SK-N-SH (cell line): ENCODE results near the gene PSMD9. TPM values are rescaled to one million over a fixed set of nuclear protein-coding genes. Genes with fewer than 3 reads are reported as not detected.

Experiments used
- CTCF ChIA-PET: fragments of 300-600, 350-600 bp; formaldehyde crosslinking; extraction: SDS; loops from one replicate; lab custom pipeline; 2021; lab: Yijun Ruan, JAX
- POLR2A ChIA-PET: fragments of 350-600 bp; sonication (Branson Sonifier 250); formaldehyde crosslinking; extraction: SDS; loops from one replicate; lab custom pipeline; 2020; ENCODE audit warnings: antibody characterized with exemption, inconsistent platforms; lab: Yijun Ruan, JAX
- DNase-seq: peaks from one replicate; pipeline ENCODE4 v3.0.0; 2012
- H2AFZ ChIP-seq: fragments of 200-600 bp; sonication (generic); 2 replicates; pipeline ENCODE4 v1.8.1; 2016; ENCODE audit warnings: antibody characterized with exemption, mild to moderate bottlenecking, low read depth
- H3F3A ChIP-seq: fragments of 200-600 bp; sonication (generic); replicated peaks from 2 replicates; pipeline ENCODE3; 2016; ENCODE audit warnings: antibody characterized with exemption, mild to moderate bottlenecking; ENCODE audit not compliant: insufficient read depth
- H3K27ac ChIP-seq, 2 experiments: fragments of 200-500 bp in 1 of 2; fragments of 200-600 bp in 1 of 2; sonication (Bioruptor generic) in 1 of 2; sonication (generic), shearing (Covaris generic) in 1 of 2; 2 replicates each; pipeline versions ENCODE4 v1.5.1 to v1.6.1; 2014 to 2016; ENCODE audit warnings: low read depth in 2 of 2, inconsistent platforms in 1 of 2, low read length in 1 of 2, mild to moderate bottlenecking in 1 of 2, mixed read lengths in 1 of 2
- H3K27me3 ChIP-seq: fragments of 200-600 bp; sonication (generic), shearing (Covaris generic); 2 replicates; pipeline ENCODE4 v1.6.1; 2016; ENCODE audit warnings: mixed run types; ENCODE audit not compliant: insufficient read depth
- H3K36me3 ChIP-seq, 2 experiments: fragments of 200-500 bp in 1 of 2; fragments of 200-600 bp in 1 of 2; sonication (Bioruptor generic) in 1 of 2; sonication (generic) in 1 of 2; replicated peaks in 1 of 2; 2 replicates each; pipeline versions ENCODE3 to v1.5.1; 2014 to 2016; ENCODE audit warnings: low read length in 1 of 2, mild to moderate bottlenecking in 1 of 2; ENCODE audit not compliant: insufficient read depth in 2 of 2, control insufficient read depth in 1 of 2
- H3K4me1 ChIP-seq, 2 experiments: fragments of 200-500 bp in 1 of 2; fragments of 200-600 bp in 1 of 2; sonication (Bioruptor generic) in 1 of 2; sonication (generic), shearing (Covaris generic) in 1 of 2; 2 replicates each; pipeline versions ENCODE4 v1.5.1 to v1.6.1; 2014 to 2016; ENCODE audit warnings: low read depth in 1 of 2, low read length in 1 of 2, mixed run types in 1 of 2; ENCODE audit not compliant: insufficient read depth in 2 of 2, control insufficient read depth in 1 of 2
- H3K4me2 ChIP-seq: fragments of 200-600 bp; sonication (generic), shearing (Covaris generic); 2 replicates; pipeline ENCODE4 v1.6.1; 2017; ENCODE audit warnings: mixed run types
- H3K4me3 ChIP-seq, 2 experiments: fragments of 200-500 bp in 1 of 2; fragments of 200-600 bp in 1 of 2; sonication (Bioruptor generic) in 1 of 2; sonication (generic), shearing (Covaris generic) in 1 of 2; 2 replicates each; pipeline versions ENCODE4 v1.5.1 to v1.8.1; 2014 to 2016; ENCODE audit warnings: low read depth in 2 of 2, inconsistent platforms in 1 of 2, low read length in 1 of 2, mild to moderate bottlenecking in 1 of 2, mixed read lengths in 1 of 2, moderate library complexity in 1 of 2
- H3K79me2 ChIP-seq: fragments of 200-600 bp; sonication (generic); 2 replicates; pipeline ENCODE4 v1.8.1; 2017; ENCODE audit warnings: mild to moderate bottlenecking; ENCODE audit not compliant: insufficient read depth
- H3K9ac ChIP-seq: fragments of 200-600 bp; sonication (generic); 2 replicates; pipeline ENCODE4 v1.6.1; 2017; ENCODE audit warnings: mixed run types
- H3K9me2 ChIP-seq: fragments of 200-600 bp; sonication (generic); 2 replicates; pipeline ENCODE4 v1.6.1; 2017; ENCODE audit warnings: mixed run types
- H3K9me3 ChIP-seq: fragments of 200-600 bp; sonication (generic); 2 replicates; pipeline ENCODE4 v1.6.1; 2017; ENCODE audit warnings: mixed run types, mild to moderate bottlenecking, moderate library complexity
- H4K20me1 ChIP-seq: fragments of 200-600 bp; sonication (generic); 2 replicates; pipeline ENCODE4 v1.6.1; 2017; ENCODE audit warnings: mild to moderate bottlenecking, mixed run types; ENCODE audit not compliant: insufficient read depth
- ELF1 ChIP-seq: IDR thresholded peaks from 2 replicates; pipeline ENCODE4 v1.4.0; 2012
- FOSL2 ChIP-seq: IDR thresholded peaks from 2 replicates; pipeline ENCODE4 v1.4.0; 2012; ENCODE audit warnings: low read depth, mild to moderate bottlenecking, moderate library complexity, borderline replicate concordance
- FOXJ3 ChIP-seq: sonication (generic); formaldehyde crosslinking; IDR thresholded peaks from 2 replicates; pipeline ENCODE4 v1.5.1; 2020; ENCODE audit warnings: mild to moderate bottlenecking, missing genetic modification reagents
- FOXM1 ChIP-seq: IDR thresholded peaks from 2 replicates; pipeline ENCODE4 v1.4.0; 2012; ENCODE audit warnings: low read depth, mild to moderate bottlenecking
- GABPA ChIP-seq: IDR thresholded peaks from 2 replicates; pipeline ENCODE4 v1.4.0; 2012; ENCODE audit warnings: low read depth, mild to moderate bottlenecking
- GATA2 ChIP-seq: sonication (generic); formaldehyde crosslinking; IDR thresholded peaks from 2 replicates; pipeline ENCODE4 v1.5.0; 2020; ENCODE audit warnings: mild to moderate bottlenecking, missing genetic modification reagents
- POLR2AphosphoS5 ChIP-seq: IDR thresholded peaks from 2 replicates; pipeline ENCODE4 v1.6.1; 2012; ENCODE audit warnings: low read depth, low read length
- RCOR1 ChIP-seq: fragments of 150-350 bp; IDR thresholded peaks from 2 replicates; pipeline ENCODE4 v1.6.1; 2017; ENCODE audit warnings: antibody characterized with exemption, low read length
- REST ChIP-seq: IDR thresholded peaks from 2 replicates; pipeline ENCODE4 v1.6.1; 2012; ENCODE audit warnings: mild to moderate bottlenecking, low read depth, low read length, moderate library complexity
- RXRA ChIP-seq: IDR thresholded peaks from 2 replicates; pipeline ENCODE4 v1.4.0; 2012; ENCODE audit warnings: low read depth, mild to moderate bottlenecking, borderline replicate concordance
- USF1 ChIP-seq: IDR thresholded peaks from 2 replicates; pipeline ENCODE4 v1.4.0; 2012; ENCODE audit warnings: low read depth, borderline replicate concordance
- USF2 ChIP-seq: fragments of 150-350 bp; IDR thresholded peaks from 2 replicates; pipeline ENCODE4 v1.6.1; 2017; ENCODE audit warnings: antibody characterized with exemption, low read length, low read depth, borderline replicate concordance
- WGBS: methylation state at CpG from one replicate; pipeline ENCODE4 v1.1.6; 2017; ENCODE audit warnings: low lambda C conversion rate; 5-methylcytosine and 5-hydroxymethylcytosine counted together
- polyA plus RNA-seq, 3 experiments: library from polyadenylated mRNA; depleted of rRNA; stranded (reverse); fragments of >200 nt; gene quantifications; 2 replicates each; pipeline ENCODE4 v1.2.3, GENCODE V29; 2012
- TF ChIP-seq, protein P1 (sequence below): fragments of 150-350 bp; IDR thresholded peaks from 2 replicates; pipeline ENCODE4 v1.6.1; 2016; ENCODE audit warnings: mild to moderate bottlenecking, low read depth, low read length
- TF ChIP-seq, protein P2 (sequence below): fragments of 200-600 bp; sonication (generic); IDR thresholded peaks from 2 replicates; pipeline ENCODE4 v1.6.1; 2017; ENCODE audit warnings: antibody characterized with exemption, mild to moderate bottlenecking, moderate library complexity
- TF ChIP-seq, protein P3 (sequence below): IDR thresholded peaks from 2 replicates; pipeline ENCODE4 v1.4.0; 2012; ENCODE audit warnings: low read depth, borderline replicate concordance
- TF ChIP-seq, protein P4 (sequence below): IDR thresholded peaks from 2 replicates; pipeline ENCODE4; 2012

The PSMD9 gene
- polyA plus RNA-seq, 1 of the 3 experiments (the other 2 are of a cell fraction): 227 TPM

DNA sequence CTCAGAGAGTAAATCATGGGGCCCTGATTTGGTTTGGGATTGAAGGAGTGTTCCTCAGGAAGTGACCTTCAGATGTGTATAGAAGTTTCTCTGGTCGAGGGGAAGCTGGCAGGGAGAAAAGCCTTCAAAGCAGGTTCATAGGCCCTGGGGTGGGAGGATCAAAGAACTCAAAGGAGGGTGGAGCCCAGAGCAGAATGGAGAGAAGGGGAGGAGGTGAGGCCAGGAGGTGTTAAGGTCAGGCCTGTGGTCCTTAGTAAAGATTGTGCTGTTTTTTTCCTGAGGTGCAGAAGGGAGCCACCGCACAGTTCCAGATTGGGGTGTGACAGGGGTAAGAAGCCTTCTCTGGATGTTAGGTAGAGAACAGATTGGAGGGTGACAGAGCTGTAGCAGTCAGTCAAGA is 20.1 kb downstream of the PSMD9 start:
- Histone ChIP-seq H3K27ac (no peak overlapping the region), H3F3A (peaks cover 5% of the 10 kb centered on the region), H3K4me3 (no peak overlapping the region), H3K36me3 (peaks cover 11 to 59% of the 10 kb centered on the region in 2 experiments), H3K9me2 (no peaks in the 10 kb centered on the region), H3K27me3 (no peaks in the 10 kb centered on the region), H4K20me1 (no peaks in the 10 kb centered on the region), H3K9me3 (no peaks in the 10 kb centered on the region), H2AFZ (no peak overlapping the region), H3K79me2 (peaks cover 29% of the 10 kb centered on the region), H3K4me1 (no peaks in the 10 kb centered on the region), H3K4me2 (no peak overlapping the region), H3K9ac (no peak overlapping the region)
- DNase-seq: no peak
- 85% methylated on average over 2 of the region's 2 CpGs for WGBS
- POLR2A ChIA-PET: no interaction called here
- TF ChIP-seq, protein P1, sequence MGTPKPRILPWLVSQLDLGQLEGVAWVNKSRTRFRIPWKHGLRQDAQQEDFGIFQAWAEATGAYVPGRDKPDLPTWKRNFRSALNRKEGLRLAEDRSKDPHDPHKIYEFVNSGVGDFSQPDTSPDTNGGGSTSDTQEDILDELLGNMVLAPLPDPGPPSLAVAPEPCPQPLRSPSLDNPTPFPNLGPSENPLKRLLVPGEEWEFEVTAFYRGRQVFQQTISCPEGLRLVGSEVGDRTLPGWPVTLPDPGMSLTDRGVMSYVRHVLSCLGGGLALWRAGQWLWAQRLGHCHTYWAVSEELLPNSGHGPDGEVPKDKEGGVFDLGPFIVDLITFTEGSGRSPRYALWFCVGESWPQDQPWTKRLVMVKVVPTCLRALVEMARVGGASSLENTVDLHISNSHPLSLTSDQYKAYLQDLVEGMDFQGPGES: no peak
- TF ChIP-seq FOXM1 (no peak), POLR2AphosphoS5 (no peak), ELF1 (no peak), GATA2 (CRISPR knock-in tag) (no peak), REST (no peak), USF1 (no peak), RXRA (no peak), FOSL2 (no peak), RCOR1 (no peak), USF2 (no peak), FOXJ3 (CRISPR knock-in tag) (no peak), GABPA (no peak)
- TF ChIP-seq, protein P2, sequence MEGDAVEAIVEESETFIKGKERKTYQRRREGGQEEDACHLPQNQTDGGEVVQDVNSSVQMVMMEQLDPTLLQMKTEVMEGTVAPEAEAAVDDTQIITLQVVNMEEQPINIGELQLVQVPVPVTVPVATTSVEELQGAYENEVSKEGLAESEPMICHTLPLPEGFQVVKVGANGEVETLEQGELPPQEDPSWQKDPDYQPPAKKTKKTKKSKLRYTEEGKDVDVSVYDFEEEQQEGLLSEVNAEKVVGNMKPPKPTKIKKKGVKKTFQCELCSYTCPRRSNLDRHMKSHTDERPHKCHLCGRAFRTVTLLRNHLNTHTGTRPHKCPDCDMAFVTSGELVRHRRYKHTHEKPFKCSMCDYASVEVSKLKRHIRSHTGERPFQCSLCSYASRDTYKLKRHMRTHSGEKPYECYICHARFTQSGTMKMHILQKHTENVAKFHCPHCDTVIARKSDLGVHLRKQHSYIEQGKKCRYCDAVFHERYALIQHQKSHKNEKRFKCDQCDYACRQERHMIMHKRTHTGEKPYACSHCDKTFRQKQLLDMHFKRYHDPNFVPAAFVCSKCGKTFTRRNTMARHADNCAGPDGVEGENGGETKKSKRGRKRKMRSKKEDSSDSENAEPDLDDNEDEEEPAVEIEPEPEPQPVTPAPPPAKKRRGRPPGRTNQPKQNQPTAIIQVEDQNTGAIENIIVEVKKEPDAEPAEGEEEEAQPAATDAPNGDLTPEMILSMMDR: no peak
- TF ChIP-seq, protein P3, sequence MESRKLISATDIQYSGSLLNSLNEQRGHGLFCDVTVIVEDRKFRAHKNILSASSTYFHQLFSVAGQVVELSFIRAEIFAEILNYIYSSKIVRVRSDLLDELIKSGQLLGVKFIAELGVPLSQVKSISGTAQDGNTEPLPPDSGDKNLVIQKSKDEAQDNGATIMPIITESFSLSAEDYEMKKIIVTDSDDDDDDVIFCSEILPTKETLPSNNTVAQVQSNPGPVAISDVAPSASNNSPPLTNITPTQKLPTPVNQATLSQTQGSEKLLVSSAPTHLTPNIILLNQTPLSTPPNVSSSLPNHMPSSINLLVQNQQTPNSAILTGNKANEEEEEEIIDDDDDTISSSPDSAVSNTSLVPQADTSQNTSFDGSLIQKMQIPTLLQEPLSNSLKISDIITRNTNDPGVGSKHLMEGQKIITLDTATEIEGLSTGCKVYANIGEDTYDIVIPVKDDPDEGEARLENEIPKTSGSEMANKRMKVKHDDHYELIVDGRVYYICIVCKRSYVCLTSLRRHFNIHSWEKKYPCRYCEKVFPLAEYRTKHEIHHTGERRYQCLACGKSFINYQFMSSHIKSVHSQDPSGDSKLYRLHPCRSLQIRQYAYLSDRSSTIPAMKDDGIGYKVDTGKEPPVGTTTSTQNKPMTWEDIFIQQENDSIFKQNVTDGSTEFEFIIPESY: no peak
- TF ChIP-seq, protein P4, sequence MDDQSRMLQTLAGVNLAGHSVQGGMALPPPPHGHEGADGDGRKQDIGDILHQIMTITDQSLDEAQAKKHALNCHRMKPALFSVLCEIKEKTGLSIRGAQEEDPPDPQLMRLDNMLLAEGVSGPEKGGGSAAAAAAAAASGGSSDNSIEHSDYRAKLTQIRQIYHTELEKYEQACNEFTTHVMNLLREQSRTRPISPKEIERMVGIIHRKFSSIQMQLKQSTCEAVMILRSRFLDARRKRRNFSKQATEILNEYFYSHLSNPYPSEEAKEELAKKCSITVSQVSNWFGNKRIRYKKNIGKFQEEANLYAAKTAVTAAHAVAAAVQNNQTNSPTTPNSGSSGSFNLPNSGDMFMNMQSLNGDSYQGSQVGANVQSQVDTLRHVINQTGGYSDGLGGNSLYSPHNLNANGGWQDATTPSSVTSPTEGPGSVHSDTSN: no peak
- CTCF ChIA-PET: no interaction called here
